HepG2 (cell line): ENCODE data around the gene GART. TPM values are rescaled to one million over a fixed set of nuclear protein-coding genes. Genes with fewer than 3 reads are reported as not detected.
"Not testable (repeated sequence)": the region's sequence is repeated elsewhere in the genome, so short reads cannot be mapped to it uniquely, and the experiment has no call there.

Source experiments
- ATAC-seq: fragments of 200-7000 bp; cut with Tn5 transposase; 3 replicates; pipeline ENCODE4 v1.9.1; 2020; ENCODE audit warnings: mild to moderate bottlenecking, moderate library complexity
- BruUV-seq: library from RNA; stranded (reverse); fragments of 400-500 nt; replicated peaks from 2 replicates; lab custom pipeline; 2021; lab: Mats Ljungman, UMichigan
- CTCF ChIA-PET: fragments of 300-600 bp; formaldehyde crosslinking; extraction: SDS; loops from one replicate; lab custom pipeline; 2021; ENCODE audit warnings: low total read pairs, inconsistent platforms, low intra/inter-chr PET ratio; lab: Yijun Ruan, JAX
- POLR2A ChIA-PET: fragments of 350-600 bp; sonication (Branson Sonifier 250); formaldehyde crosslinking; loops from one replicate; lab custom pipeline; 2020; ENCODE audit warnings: antibody characterized with exemption, inconsistent platforms; lab: Yijun Ruan, JAX
- DNase-seq: peaks from one replicate; pipeline ENCODE4 v3.0.0-alpha.2; 2015; ENCODE audit warnings: low spot score
- FAIRE-seq: peaks from 3 replicates; lab custom pipeline; 2011; peaks lifted over from hg19 to GRCh38; lab: Jason Lieb, UNC
- H2AFZ ChIP-seq: one replicate; pipeline ENCODE4 v1.6.1; 2011; ENCODE audit warnings: low read length, inconsistent platforms
- H3K27ac ChIP-seq: fragments of 300-600 bp; 3 replicates; pipeline ENCODE4 v1.8.0; 2011; ENCODE audit warnings: mixed run types, mild to moderate bottlenecking, mixed read lengths, low read length, inconsistent platforms; ENCODE audit not compliant: insufficient read depth; ENCODE audit errors: extremely low read length
- H3K27me3 ChIP-seq, 2 experiments: fragments of 200-600 bp in 1 of 2; 2 replicates in 1 of 2; 3 replicates in 1 of 2; pipeline versions ENCODE4 v1.6.0 to v1.8.0; 2011; ENCODE audit warnings: low read length in 2 of 2, mild to moderate bottlenecking in 2 of 2, moderate library complexity in 2 of 2, inconsistent platforms in 1 of 2; ENCODE audit not compliant: insufficient read depth in 2 of 2, control insufficient read depth in 1 of 2
- H3K36me3 ChIP-seq, 2 experiments: fragments of 200-600 bp in 1 of 2; replicated peaks in 1 of 2; 2 replicates in 1 of 2; 3 replicates in 1 of 2; pipeline versions ENCODE4 v1.5.1 to v1.8.0; 2011; ENCODE audit warnings: low read length in 2 of 2, inconsistent platforms in 1 of 2; ENCODE audit not compliant: insufficient read depth in 2 of 2, control insufficient read depth in 1 of 2
- H3K4me1 ChIP-seq: 2 replicates; pipeline ENCODE4 v1.5.1; 2012; ENCODE audit warnings: low read length, inconsistent platforms; ENCODE audit not compliant: insufficient read depth
- H3K4me2 ChIP-seq: 2 replicates; pipeline ENCODE4 v1.6.0; 2011; ENCODE audit warnings: low read depth, low read length, inconsistent platforms
- H3K4me3 ChIP-seq, 3 experiments: fragments of 200-600 bp in 1 of 3; sonication (generic), shearing (Covaris generic) in 1 of 3; replicated peaks in 1 of 3; 2 replicates each; pipeline ENCODE4 v1.5.1; 2011 to 2016; ENCODE audit warnings: low read length in 3 of 3, inconsistent platforms in 2 of 3, low read depth in 2 of 3, mild to moderate bottlenecking in 2 of 3, control low read depth in 1 of 3, mixed read lengths in 1 of 3; ENCODE audit not compliant: insufficient read depth in 1 of 3
- H3K79me2 ChIP-seq: one replicate; pipeline ENCODE4 v1.6.1; 2011; ENCODE audit warnings: low read length, inconsistent platforms; ENCODE audit not compliant: insufficient read depth
- H3K9ac ChIP-seq: 2 replicates; pipeline ENCODE4 v1.6.0; 2011; ENCODE audit warnings: mild to moderate bottlenecking, low read depth, low read length, inconsistent platforms; ENCODE audit not compliant: insufficient read depth
- H3K9me3 ChIP-seq: 2 replicates; pipeline ENCODE4 v1.5.1; 2012; ENCODE audit warnings: mild to moderate bottlenecking, low read length
- H4K20me1 ChIP-seq: 2 replicates; pipeline ENCODE4 v1.6.0; 2011; ENCODE audit warnings: inconsistent platforms, mild to moderate bottlenecking, low read length, moderate library complexity; ENCODE audit not compliant: insufficient read depth
- SIN3B ChIP-seq: fragments of 150-350 bp; IDR thresholded peaks from 2 replicates; pipeline ENCODE4 v1.6.1; 2014; ENCODE audit warnings: low read length
- ZNF407 ChIP-seq: sonication (generic); formaldehyde crosslinking; IDR thresholded peaks from one replicate; pipeline ENCODE4 v1.5.1; 2020; ENCODE audit warnings: mild to moderate bottlenecking, missing genetic modification reagents; ENCODE audit errors: not compliant biosample characterization
- WGBS: methylation state at CpG from one replicate; pipeline ENCODE4 v1.1.6; 2017; ENCODE audit warnings: low lambda C conversion rate; 5-methylcytosine and 5-hydroxymethylcytosine counted together
- in situ Hi-C: cut with HindIII; loops from 2 replicates; pipeline ENCODE4 v1.10.0; 2017; ENCODE audit warnings: low pct_unique_long_range_greater_than_20kb; ENCODE audit not compliant: extremely low pct_ligation_motif_present
- intact Hi-C: fragments of 100-400 bp; cut with micrococcal nuclease; formaldehyde crosslinking; loops from one replicate; pipeline ENCODE4 v1.10.0; 2022; ENCODE audit not compliant: unreplicated experiment
- polyA plus RNA-seq, 8 experiments: library from polyadenylated mRNA; depleted of rRNA in 3 of 8; stranded (reverse) in 7 of 8; unstranded in 1 of 8; fragments of >200 nt; fragmentation: Illumina TruSeq in 4 of 8; extraction: Trizol in 4 of 8; gene quantifications; 2 replicates each; pipeline versions ENCODE4 v1.2.1 to v1.2.3, GENCODE V29; 2011 to 2016; ENCODE audit warnings: low read depth in 4 of 8, missing spikeins in 1 of 8, mixed read lengths in 1 of 8; ENCODE audit not compliant: insufficient read depth in 1 of 8
- total RNA-seq, 5 experiments: library from RNA; depleted of rRNA; stranded (reverse); fragments of >200 nt; fragmentation: Illumina TruSeq; extraction: Trizol; gene quantifications; 2 replicates each; pipeline ENCODE4 v1.2.3, GENCODE V29; 2016; ENCODE audit warnings: low read depth in 1 of 5

The GART gene
- total and polyA plus RNA-seq, 2 of the 13 experiments (the other 11 are each of a cell fraction or from before 2014, with no cell fraction given), result 17.9 to 109 TPM

DNA sequence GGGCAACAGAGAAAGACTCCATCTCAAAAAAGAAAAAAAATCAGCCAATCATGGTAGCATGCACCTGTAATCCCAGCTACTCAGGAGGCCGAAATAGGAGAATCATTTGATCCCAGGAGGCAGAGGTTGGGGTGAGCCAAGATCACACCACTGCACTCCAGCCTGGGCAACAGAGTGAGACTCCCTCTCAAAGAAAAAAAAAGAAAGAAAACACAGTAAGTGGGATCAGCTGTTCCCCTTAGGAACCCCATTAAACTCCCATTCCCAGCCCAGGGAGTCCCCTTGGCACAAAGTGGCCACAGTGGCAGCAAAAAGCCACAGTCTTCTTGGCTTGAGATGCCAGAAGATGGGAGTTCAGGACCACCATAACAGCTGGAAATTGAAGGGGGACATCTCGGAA lies 71.2 kb downstream of the GART start (continued):
- TF ChIP-seq ZNF407 (CRISPR knock-in tag), result no peak
- no peak for TF ChIP-seq SIN3B

- ATAC-seq, intact Hi-C loops, H4K20me1 ChIP-seq, FAIRE-seq, CTCF ChIA-PET, POLR2A ChIA-PET, H3K4me2 ChIP-seq, BruUV-seq, H3K9ac ChIP-seq, H3K4me3 ChIP-seq, DNase-seq, in situ Hi-C loops, H3K27me3 ChIP-seq, H3K9me3 ChIP-seq, H3K4me1 ChIP-seq, H3K36me3 ChIP-seq, H3K27ac ChIP-seq, H2AFZ ChIP-seq: not testable (repeated sequence)
- H3K79me2 ChIP-seq, result peaks cover 16% of the 10 kb centered on the region
- WGBS, result 95% methylated on average over 4 of the region's 4 CpGs
These were observed 72.7 kb downstream of the GART start for GRCh38 chr21:33469183-33469582.
